H1 (cell line): ENCODE data around the gene PTPRG. TPM values are rescaled to one million over a fixed set of nuclear protein-coding genes. Genes with fewer than 3 reads are reported as not detected.

Source experiments
- ATF2 ChIP-seq: IDR thresholded peaks from 2 replicates; pipeline ENCODE4 v1.6.1; 2012; ENCODE audit warnings: low read length, inconsistent platforms
- EGR1 ChIP-seq: IDR thresholded peaks from 2 replicates; pipeline ENCODE4 v1.6.1; 2011; ENCODE audit warnings: low read depth, low read length, borderline replicate concordance
- FOSL1 ChIP-seq: IDR thresholded peaks from 2 replicates; pipeline ENCODE4 v1.6.1; 2011; ENCODE audit warnings: mild to moderate bottlenecking, low read depth, low read length, moderate library complexity; ENCODE audit not compliant: insufficient read depth
- KDM4A ChIP-seq: IDR thresholded peaks from one replicate; pipeline ENCODE4 v1.7.1; 2012; ENCODE audit warnings: low read depth, mild to moderate bottlenecking, moderate library complexity, low read length, inconsistent platforms; ENCODE audit not compliant: severe bottlenecking
- SIN3A ChIP-seq, 2 experiments: IDR thresholded peaks in 1 of 2; conservative IDR thresholded peaks in 1 of 2; 2 replicates each; pipeline ENCODE4 v1.6.1; 2011 to 2012; ENCODE audit warnings: low read length in 2 of 2, improper control_type of control experiment in 1 of 2, low read depth in 1 of 2, mild to moderate bottlenecking in 1 of 2
- polyA plus RNA-seq, 7 experiments: library from polyadenylated mRNA; depleted of rRNA in 3 of 7; stranded (reverse) in 5 of 7; unstranded in 2 of 7; fragments of >200 nt in 5 of 7; fragments of 200-250 nt in 2 of 7; gene quantifications; 1 replicate in 5 of 7; 2 replicates in 1 of 7; 4 replicates in 1 of 7; pipeline versions ENCODE4 v1.2.1 to v1.2.3, GENCODE V29; 2011 to 2013; ENCODE audit warnings: missing spikeins in 2 of 7, mixed read lengths in 2 of 7
- total RNA-seq: library from RNA; stranded (reverse); fragmentation: NEBNext Ultra II Directional; extraction: Animal tissue kit (Norgen Biotek cat#: 25700); gene quantifications from 2 replicates; pipeline ENCODE4 v1.2.1, GENCODE V29; 2021

The PTPRG gene
- total and polyA plus RNA-seq, 2 of the 8 experiments (the other 6 are each of a cell fraction or from before 2014, with no cell fraction given): 23.3 to 96.2 TPM

- TF ChIP-seq FOSL1 (no peak), SIN3A (conservative IDR thresholded peaks at IDR 0.05 in 1 of 2, IDR thresholded peaks at IDR 0.05 in 1 of 2; ENCODE audit: low read depth in 1 of 2, low read length in 2 of 2) (no peak), ATF2 (no peak), EGR1 (no peak), KDM4A (no peak)
Observed at GRCh38 chr3:62192891-62193290, 631.5 kb downstream of the PTPRG start (continued).
